HepG2 (cell line): ENCODE measurements around the gene ZER1. TPM values are rescaled to one million over a fixed set of nuclear protein-coding genes. Genes with fewer than 3 reads are reported as not detected.

Experiments
- ARID5B ChIP-seq: IDR thresholded peaks from 2 replicates; pipeline ENCODE4 v1.4.0; 2020; ENCODE audit warnings: mild to moderate bottlenecking, missing genetic modification reagents
- FOXA1 ChIP-seq, 2 experiments: fragments of 450-650 bp in 1 of 2; sonication (generic) in 1 of 2; formaldehyde crosslinking in 1 of 2; IDR thresholded peaks; 2 replicates each; pipeline versions ENCODE4 v1.4.0 to v1.6.1; 2016 to 2020; ENCODE audit warnings: missing genetic modification reagents in 1 of 2
- FOXA3 ChIP-seq: IDR thresholded peaks from 2 replicates; pipeline ENCODE4 v1.6.1; 2016; ENCODE audit warnings: missing genetic modification reagents, missing compliant biosample characterization
- HOXA5 ChIP-seq: sonication (generic); formaldehyde crosslinking; IDR thresholded peaks from 2 replicates; pipeline ENCODE4 v1.4.0; 2020; ENCODE audit warnings: missing genetic modification reagents
- MIER3 ChIP-seq: IDR thresholded peaks from 2 replicates; pipeline ENCODE4 v1.6.1; 2016; ENCODE audit warnings: missing compliant biosample characterization, borderline replicate concordance
- NONO ChIP-seq, 2 experiments: fragments of 450-650 bp in 1 of 2; sonication (generic) in 1 of 2; formaldehyde crosslinking in 1 of 2; IDR thresholded peaks in 1 of 2; conservative IDR thresholded peaks in 1 of 2; 2 replicates each; pipeline versions ENCODE4 v1.6.1 to v1.8.0; 2017 to 2022; ENCODE audit warnings: mild to moderate bottlenecking in 1 of 2, missing genetic modification reagents in 1 of 2, moderate library complexity in 1 of 2
- REPIN1 ChIP-seq: sonication (generic); formaldehyde crosslinking; IDR thresholded peaks from 2 replicates; pipeline ENCODE4 v1.8.0; 2022; ENCODE audit warnings: missing genetic modification reagents, low read depth, mild to moderate bottlenecking, borderline replicate concordance
- SAP130 ChIP-seq: IDR thresholded peaks from 2 replicates; pipeline ENCODE4 v1.6.1; 2016; ENCODE audit warnings: low read depth
- TEAD3 ChIP-seq: optimal IDR thresholded peaks from 2 replicates; pipeline ENCODE3; 2016; ENCODE audit warnings: borderline replicate concordance
- TFDP1 ChIP-seq: IDR thresholded peaks from 2 replicates; pipeline ENCODE4 v1.6.1; 2016; ENCODE audit warnings: missing compliant biosample characterization, missing genetic modification reagents, borderline replicate concordance
- YY1 ChIP-seq: IDR thresholded peaks from 2 replicates; pipeline ENCODE4 v1.6.1; 2011; ENCODE audit warnings: low read length, low read depth, moderate library complexity, mild to moderate bottlenecking; ENCODE audit not compliant: insufficient read depth, insufficient replicate concordance
- ZBTB33 ChIP-seq: sonication (generic); formaldehyde crosslinking; IDR thresholded peaks from 2 replicates; pipeline ENCODE4 v1.4.0; 2020; ENCODE audit warnings: missing genetic modification reagents
- ZNF274 ChIP-seq: sonication (generic); formaldehyde crosslinking; IDR thresholded peaks from 2 replicates; pipeline ENCODE4 v1.5.1; 2020; ENCODE audit warnings: mild to moderate bottlenecking, missing genetic modification reagents
- ZNF574 ChIP-seq: sonication (generic); formaldehyde crosslinking; IDR thresholded peaks from 2 replicates; pipeline ENCODE4 v1.4.0; 2020; ENCODE audit warnings: missing genetic modification reagents
- ZNF737 ChIP-seq: sonication (generic); formaldehyde crosslinking; IDR thresholded peaks from 2 replicates; pipeline ENCODE4 v1.5.0; 2020; ENCODE audit warnings: missing genetic modification reagents, mild to moderate bottlenecking, borderline replicate concordance
- polyA plus RNA-seq, 8 experiments: library from polyadenylated mRNA; depleted of rRNA in 3 of 8; stranded (reverse) in 7 of 8; unstranded in 1 of 8; fragments of >200 nt; fragmentation: Illumina TruSeq in 4 of 8; extraction: Trizol in 4 of 8; gene quantifications; 2 replicates each; pipeline versions ENCODE4 v1.2.1 to v1.2.3, GENCODE V29; 2011 to 2016; ENCODE audit warnings: low read depth in 4 of 8, missing spikeins in 1 of 8, mixed read lengths in 1 of 8; ENCODE audit not compliant: insufficient read depth in 1 of 8
- total RNA-seq, 5 experiments: library from RNA; depleted of rRNA; stranded (reverse); fragments of >200 nt; fragmentation: Illumina TruSeq; extraction: Trizol; gene quantifications; 2 replicates each; pipeline ENCODE4 v1.2.3, GENCODE V29; 2016; ENCODE audit warnings: low read depth in 1 of 5

ZER1 gene
- total and polyA plus RNA-seq, 2 of the 13 experiments (the other 11 are each of a cell fraction or from before 2014, with no cell fraction given): 7.7 to 40.0 TPM

GRCh38 chr9:128764361-128764760 lies 7.4 kb downstream of the ZER1 start (continued):
- TF ChIP-seq NONO (IDR thresholded peaks at IDR 0.05): no peak
- TF ChIP-seq NONO (CRISPR knock-in tag; conservative IDR thresholded peaks at IDR 0.05): no peak
- no peak for TF ChIP-seq ARID5B (CRISPR knock-in tag)
- no peak for TF ChIP-seq TFDP1 (CRISPR knock-in tag)
- TF ChIP-seq FOXA3 (CRISPR knock-in tag): peak; percentile 20; the same call in 1 of the 2 replicates
- no peak for TF ChIP-seq MIER3
- no peak for TF ChIP-seq FOXA1 (IDR thresholded peaks at IDR 0.05)
- 0 out of 2 replicates have a peak, but pooled peaks have one; percentile 12 for TF ChIP-seq FOXA1 (CRISPR knock-in tag; IDR thresholded peaks at IDR 0.05)
- 0 out of 2 replicates have a peak, but pooled peaks have one; percentile 39 for TF ChIP-seq REPIN1 (CRISPR knock-in tag)
- TF ChIP-seq ZBTB33 (CRISPR knock-in tag): 0 out of 2 replicates have a peak, but pooled peaks have one; percentile 25
- TF ChIP-seq ZNF737 (CRISPR knock-in tag): 0 out of 2 replicates have a peak, but pooled peaks have one; percentile 31
- TF ChIP-seq ZNF274 (CRISPR knock-in tag): 0 out of 2 replicates have a peak, but pooled peaks have one; percentile 47
- peak; percentile 19 for TF ChIP-seq TEAD3 (CRISPR knock-in tag)
- TF ChIP-seq YY1: peak; percentile 80
- no peak for TF ChIP-seq HOXA5 (CRISPR knock-in tag)
- TF ChIP-seq SAP130: peak; percentile 29; the same call in 1 of the 2 replicates
- peak; percentile 37; the same call in 1 of the 2 replicates for TF ChIP-seq ZNF574 (CRISPR knock-in tag)
